ENCODE results near the gene TM7SF3. TPM values are rescaled to one million over a fixed set of nuclear protein-coding genes. Genes with fewer than 3 reads are reported as not detected.

The TM7SF3 gene
- total RNA-seq, 1 donor from 2014 or later, result 50.9 TPM

- DNase-seq, result no peak
Observed at GRCh38 chr12:26928661-26929060, 85.5 kb downstream of the TM7SF3 start.

Other genes starting within 250 kb of the TM7SF3 start
- 31.4 TPM for gene ITPR2, start 181.2 kb downstream of the TM7SF3 start, total RNA-seq
- 19.3 TPM for gene INTS13, start 76.4 kb downstream of the TM7SF3 start, total RNA-seq
- gene FGFR1OP2, start 75.9 kb downstream of the TM7SF3 start, total RNA-seq, result 83.6 TPM
- gene MED21, start 8.2 kb upstream of the TM7SF3 start, total RNA-seq, result 57.6 TPM
- gene C12orf71, start 68.2 kb upstream of the TM7SF3 start, total RNA-seq, result not detected
- 42.2 TPM for gene STK38L, start 229.9 kb upstream of the TM7SF3 start, total RNA-seq

All from tongue (tissue), 2 donors.